Measurements from ENCODE around the gene KCNJ4.
A peak's percentile ranks its signal among the peaks of the same experiment; 100 is the strongest.
"Not testable (repeated sequence)": the region's sequence is repeated elsewhere in the genome, so short reads cannot be mapped to it uniquely, and the experiment has no call there.

The KCNJ4 gene

DNA sequence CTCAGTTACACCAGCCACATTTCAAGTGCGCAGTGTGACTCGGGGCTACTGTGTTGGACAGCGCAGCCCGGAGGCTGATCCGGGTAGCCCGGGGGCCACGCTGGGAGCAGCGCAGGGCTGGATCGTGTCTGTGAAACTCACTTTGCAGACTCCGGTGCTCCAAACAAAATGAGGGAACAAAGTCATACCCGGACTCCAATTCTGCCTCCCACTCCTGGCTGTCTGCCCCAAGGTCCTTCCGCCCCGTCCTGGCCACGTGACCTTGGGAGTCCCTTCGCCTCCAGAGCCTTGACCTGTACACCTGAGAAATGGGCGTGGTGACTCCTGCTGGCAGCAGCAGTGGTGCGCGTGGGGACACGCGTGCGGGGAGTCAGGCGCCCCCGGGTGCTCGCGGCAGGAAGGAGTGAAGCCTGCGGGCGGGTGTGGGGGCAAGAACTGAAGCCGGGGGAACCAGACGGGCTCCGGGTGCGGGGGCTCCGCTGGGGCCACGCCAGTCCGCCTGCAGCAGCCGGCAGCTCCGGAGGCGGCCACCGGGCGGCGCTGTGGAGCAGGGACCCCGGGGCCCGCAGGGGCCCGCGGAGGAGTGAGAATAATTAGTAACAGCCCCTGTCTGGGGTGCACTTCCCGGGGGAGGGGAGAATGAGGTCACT, 42.4 kb downstream of the KCNJ4 start:
- peak; percentile 15 for DNase-seq (ENCODE audit: low read depth)

DNA sequence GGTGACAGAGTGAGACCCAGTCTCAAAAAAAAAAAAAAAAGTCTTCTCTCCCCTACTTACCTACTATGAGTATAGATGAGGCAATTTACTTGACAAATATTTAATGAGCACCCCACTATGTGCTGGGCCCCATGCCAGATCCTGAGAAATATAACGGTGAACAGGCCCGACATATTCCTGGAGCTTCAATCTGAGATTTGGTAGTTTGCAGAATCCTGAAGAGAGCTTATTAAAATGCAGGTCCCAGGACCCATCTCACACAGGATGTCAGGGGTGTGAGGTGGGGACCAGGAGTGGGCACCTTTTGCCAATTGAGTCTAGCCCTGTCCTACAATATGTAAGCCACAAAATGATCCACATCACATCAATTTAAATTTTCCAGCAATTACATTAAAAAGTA, 44.0 kb downstream of the KCNJ4 start:
- no peak for DNase-seq (ENCODE audit: low read depth)

DNA sequence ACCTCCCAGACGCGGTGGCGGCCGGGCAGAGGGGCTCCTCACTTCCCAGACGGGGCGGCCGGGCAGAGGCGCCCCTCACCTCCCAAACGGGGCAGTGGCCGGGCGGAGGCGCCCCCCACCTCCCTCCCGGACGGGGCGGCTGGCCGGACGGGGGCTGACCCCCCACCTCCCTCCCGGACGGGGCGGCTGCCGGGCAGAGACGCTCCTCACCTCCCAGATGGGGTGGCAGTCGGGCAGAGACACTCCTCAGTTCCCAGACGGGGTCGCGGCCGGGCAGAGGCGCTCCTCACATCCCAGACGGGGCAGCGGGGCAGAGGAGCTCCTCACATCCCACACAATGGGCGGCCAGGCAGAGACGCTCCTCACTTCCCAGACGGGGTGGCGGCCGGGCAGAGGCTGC, 45.1 kb downstream of the KCNJ4 start:
- not testable (repeated sequence) for DNase-seq (ENCODE audit: low read depth)

DNA sequence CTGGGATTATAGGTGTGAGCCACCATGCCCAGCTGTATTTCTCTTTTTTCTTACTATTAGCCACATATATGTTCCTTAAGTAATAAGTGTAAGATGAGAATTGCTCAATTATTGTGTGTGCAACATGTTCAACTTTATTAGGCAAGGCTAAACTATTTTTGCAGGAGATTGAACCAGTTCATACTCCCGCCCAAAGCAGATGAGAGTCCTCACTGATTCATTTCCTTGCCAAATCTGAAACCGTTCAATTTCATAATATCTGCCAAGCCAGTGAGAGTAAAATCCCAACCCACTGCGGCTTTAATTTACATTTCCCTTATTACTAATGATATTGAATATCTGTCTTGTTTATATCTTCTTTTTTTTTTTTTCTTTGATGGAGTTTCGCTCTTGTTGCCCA, 48.4 kb downstream of the KCNJ4 start:
- DNase-seq (ENCODE audit: low read depth): no peak

DNA sequence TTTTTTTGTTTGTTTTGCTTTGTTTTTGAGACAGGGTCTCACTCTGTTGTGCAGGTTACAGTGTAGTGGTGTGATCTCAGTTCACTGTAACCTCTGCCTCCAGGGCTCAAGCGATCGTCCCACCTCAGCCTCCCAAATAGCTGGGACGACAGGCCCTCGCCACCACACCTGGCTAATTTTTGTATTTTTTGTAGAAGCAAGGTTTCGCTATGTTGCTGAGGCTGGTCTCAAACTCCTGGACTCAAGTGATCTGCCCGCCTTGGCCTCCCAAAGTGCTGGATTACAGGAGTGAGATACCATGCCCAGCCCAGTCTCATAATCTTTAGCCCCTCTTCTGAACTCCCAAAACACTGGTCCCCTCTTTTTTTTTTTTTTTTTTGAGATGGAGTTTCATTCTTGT, 50.6 kb downstream of the KCNJ4 start:
- DNase-seq (ENCODE audit: low read depth): no peak

DNA sequence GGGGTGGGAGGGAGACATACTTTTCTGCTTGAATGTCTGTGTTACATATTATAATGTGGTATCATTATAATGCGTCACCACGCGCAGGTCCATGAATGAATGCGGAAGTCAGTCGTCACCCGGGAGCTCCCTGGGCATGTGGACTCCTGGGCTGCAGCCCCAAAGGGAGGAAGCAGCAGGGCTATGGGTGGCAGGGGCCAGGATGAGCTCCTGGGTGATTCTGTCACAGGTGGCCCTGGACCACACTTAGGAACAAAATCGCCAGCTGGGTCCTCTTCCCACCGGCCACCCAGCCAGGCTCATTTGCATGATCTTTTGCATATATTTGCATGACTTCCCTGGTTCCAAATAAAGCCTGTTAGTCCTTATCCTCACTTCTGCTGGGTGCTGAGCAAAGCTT, 51.2 kb downstream of the KCNJ4 start:
- no peak for DNase-seq (ENCODE audit: low read depth)

DNA sequence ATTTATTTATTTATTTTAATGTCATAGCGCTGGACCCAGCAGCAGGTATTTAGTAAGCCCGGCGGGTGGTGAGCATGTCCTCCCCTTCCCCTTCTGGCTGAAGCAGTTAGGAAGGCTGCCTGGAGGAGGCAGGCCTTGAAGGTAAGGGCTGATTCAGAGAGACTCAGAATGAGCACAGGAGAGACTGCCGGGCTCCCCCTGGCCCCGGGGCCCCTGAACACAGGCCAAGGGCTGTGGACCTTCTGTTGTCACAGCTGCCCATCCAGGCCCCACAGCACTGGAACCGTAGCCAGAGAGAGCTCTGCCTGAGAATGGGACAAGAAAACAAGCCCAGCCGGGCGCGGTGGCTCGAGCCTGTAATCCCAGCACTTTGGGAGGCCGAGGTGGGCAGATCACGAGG, 52.8 kb downstream of the KCNJ4 start:
- DNase-seq (ENCODE audit: low read depth): no peak

DNA sequence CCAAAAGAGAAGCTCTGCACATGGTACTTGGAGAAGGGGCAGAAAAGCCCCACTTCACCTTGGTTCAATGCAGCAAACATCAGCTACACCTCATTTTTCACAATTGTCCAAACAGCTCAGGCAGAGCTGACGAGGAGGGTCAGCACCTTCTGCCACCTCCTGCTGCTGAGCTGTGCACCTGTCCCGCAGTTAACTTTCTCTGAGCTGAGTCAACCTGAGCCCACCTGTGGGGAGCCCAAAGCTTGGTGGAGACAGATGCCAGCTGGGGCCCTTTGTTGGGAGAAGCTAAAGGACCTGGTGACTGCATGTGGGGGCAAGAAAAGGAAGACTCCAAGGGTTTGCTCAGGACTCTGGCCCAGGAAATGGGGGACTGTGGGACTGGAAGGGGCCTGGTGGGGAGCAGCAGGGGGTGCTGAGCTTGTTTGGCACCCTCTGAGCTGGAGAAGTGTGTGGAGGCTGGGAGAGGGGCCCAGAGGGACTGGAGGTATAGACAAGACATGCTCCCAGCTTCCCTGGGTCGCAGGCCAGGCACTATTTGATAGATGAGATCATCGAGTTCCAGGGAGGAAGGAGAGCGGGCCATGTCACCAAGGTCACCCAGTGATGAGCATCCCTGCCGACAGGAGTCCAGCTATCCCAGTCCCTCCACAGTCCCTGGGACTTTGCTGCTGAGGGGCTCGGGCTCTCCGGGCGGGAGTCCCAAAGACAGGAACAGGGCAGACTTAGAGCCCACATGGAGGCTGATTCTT, 53.5 kb downstream of the KCNJ4 start:
- no peak for DNase-seq (ENCODE audit: low read depth)

DNA sequence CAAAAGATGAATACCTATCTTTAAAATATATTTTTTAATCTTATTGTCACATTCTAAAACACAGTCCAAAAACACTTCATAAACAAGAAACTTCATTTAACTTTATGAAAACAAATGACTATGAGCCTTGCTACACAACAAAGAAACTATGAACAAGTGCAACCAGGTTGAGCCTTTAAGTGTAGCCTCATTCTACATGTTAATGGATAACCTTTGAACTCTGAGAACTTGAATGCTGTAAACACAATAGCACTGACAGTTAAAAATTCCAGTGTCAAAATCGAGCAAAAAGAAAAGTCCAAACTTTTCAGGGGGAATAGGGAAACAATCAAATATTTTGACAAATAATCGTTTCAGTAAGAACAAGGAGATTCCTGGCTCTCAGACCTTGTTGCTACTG, 54.7 kb downstream of the KCNJ4 start:
- DNase-seq (ENCODE audit: low read depth): not testable (repeated sequence)

DNA sequence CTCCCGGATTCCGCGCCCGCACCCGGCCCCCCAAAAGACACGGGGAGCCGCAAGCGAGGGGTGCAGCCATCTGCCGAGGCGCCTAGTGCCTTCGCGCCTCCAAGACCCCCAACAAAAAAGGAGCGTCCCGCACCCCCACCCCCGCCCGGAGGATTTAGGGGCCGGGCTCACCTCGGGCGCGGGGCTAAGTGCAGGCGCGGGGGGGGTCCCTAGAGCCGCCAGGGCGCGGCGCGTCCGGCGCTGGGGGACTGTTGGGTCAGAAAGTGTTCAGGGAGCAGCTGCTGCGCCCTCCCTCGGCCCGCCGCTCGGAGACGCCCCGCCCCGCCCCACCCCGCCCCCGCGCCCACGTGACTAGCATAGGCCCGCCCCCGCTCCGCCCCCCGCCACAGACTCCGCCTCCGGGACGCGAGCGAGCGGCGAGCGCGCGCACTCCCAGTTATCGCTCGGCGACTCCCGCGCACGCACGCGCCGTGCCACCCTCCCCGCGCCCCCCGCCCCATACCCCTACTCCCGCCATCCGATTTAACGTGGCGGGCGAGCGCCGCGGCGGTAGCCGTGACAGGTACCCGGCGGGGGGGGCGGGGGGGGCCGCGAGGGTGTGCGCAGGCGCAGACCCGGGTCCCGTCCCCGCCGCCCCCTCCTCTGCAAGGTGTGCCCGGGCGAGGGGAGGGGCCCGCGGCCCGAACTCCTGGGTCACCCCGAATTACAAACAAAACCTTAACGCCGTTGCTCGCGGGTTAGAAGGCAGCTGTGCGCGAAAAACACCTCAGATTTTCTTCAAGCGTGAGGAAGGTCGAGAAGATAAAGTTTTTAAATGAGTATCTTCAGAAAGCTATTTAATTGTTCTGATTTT, 56.2 kb downstream of the KCNJ4 start:
- peak; percentile 73 for DNase-seq (ENCODE audit: low read depth)

DNA sequence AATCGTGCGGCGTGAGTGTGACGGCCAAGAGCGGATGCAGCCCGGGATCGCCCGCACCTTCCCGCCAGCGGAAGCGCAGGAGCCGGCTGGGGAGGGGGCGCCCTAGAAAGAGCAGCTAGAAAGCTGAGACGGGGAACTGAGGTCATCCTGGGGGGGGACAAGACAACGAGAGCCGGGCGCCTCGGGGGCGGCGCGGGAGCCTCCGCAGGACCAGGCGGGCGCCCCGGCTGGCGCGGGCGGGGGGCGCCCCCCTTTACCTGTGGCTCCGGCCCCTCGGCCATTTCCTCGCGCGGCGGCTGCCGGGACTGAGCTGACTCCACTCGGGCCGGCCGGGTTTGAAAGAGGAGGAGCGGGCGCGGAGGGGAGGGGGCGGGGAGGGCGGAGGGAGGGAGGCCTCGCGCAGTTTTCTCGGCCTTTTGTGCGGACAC, 56.8 kb downstream of the KCNJ4 start:
- DNase-seq (ENCODE audit: low read depth): not testable (repeated sequence)

DNA sequence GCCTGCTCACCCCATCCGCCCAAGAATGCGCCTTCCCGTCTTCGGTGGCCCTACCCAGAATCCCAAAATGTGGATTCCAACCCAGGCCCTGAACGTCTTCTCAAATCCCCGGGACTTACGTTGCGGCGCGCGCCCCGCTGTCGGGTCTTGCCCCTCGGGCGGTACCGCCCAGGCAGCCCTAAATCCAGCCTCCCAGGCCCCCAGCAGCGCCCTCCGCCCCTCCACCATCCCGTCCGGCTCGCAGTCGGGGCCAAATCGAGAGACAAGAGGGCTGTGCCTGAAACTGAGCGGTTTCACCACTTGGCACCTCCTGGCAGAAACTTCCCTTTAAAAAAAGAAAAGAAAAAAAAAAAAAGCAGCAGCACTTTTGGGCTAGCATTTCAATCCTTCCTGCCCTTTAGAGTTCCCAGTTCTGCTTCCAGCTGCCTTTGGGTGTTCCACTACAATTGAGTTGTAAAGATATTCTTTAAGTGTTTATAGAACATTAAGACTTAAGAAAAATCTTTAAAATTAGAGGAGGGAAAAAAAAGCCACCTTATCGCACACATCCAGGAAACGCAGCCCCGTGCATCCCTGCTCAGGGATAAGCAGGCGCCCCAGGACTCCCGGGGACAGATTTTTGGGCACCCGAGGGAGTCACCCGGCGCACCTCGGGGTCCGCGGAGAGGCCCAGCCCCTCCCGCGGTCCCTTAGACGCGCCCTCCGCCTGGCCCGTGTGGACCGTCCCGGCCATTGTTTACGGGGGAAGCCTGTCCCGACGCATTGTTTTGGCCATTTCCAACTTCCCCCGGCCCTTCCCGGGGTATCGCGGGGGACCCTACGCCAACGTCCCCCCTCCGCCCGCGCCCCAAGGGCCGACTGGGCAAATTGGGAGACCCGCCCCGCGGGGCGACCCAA, 57.6 kb downstream of the KCNJ4 start:
- DNase-seq (ENCODE audit: low read depth): no peak

DNA sequence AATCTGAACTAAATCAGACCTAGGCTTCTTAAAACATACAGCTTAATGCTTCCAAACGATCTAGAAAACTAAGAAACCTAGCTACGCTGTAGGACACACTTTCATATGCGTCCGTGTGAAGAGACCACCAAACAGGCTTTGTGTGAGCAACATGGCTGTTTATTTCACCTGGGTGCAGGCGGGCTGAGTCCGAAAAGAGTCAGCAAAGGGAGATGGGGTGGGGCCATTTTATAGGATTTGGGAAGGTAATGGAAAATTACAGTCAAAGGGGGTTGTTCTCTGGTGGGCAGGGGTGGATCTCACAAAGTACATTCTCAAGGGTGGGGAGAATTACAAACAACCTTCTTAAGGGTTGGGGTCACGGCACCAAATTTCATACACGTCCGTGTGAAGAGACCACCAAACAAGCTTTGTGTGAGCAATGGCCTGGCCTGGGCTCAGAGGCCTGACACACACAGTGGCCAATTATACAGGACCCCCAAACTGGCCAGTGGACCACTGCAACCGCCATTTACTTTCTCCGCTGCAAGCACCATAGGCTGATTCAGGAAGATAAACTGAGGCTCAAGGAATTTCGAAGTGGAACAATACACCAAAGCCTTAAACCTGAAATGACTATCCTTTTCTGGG, 58.4 kb downstream of the KCNJ4 start:
- not testable (repeated sequence) for DNase-seq (ENCODE audit: low read depth)

DNA sequence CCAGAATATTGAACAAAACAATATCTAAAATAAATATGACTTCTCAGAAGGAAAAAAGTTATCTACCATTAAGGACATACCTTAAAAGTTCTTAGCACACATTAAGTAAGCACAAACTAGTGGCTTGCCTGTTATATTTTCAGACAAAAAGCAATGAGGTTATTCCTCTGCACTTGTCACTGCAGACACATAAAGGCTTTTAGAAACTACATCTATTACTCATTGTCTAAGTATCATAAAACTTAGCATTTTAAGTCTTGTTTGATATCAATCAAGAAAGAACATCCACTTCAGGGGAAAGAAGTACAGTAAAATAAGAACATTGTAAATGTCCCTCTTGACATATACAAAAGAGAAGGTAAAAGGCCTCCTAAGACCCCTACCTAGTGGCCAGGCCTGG, 59.1 kb downstream of the KCNJ4 start:
- DNase-seq (ENCODE audit: low read depth): not testable (repeated sequence)

DNA sequence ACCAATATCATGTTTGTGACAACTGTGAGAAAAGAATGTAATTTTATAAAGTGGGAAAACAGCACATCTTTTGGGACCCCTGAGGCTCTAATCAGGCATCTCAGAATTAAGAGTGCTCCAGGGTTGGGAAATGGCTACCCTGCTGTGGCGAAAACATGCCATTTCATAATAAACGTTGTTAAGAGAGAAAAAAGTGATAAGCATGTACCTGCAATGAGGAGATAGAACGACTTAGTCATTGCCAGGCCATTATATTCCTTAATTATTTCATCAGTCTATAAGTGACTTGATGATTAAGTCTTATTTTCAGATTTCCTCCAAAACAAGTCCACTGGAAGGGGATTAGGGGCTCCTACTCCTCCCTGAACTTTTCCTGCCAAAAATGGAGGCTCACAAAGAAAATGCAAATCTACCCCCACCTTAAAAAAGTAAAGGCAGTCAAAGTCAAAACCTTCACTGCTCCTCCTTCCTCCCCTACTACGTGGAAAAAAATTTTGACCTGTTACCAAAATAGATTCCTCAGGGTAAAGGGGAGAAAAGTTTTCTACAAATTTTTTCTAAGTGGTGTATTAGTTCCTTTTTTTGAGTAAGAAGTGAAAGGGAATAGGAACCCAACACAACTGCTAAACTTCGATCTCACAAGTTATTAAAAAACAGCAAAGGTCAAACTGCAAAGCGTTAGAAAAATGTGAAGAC, 59.9 kb downstream of the KCNJ4 start:
- DNase-seq (ENCODE audit: low read depth): not testable (repeated sequence)

DNA sequence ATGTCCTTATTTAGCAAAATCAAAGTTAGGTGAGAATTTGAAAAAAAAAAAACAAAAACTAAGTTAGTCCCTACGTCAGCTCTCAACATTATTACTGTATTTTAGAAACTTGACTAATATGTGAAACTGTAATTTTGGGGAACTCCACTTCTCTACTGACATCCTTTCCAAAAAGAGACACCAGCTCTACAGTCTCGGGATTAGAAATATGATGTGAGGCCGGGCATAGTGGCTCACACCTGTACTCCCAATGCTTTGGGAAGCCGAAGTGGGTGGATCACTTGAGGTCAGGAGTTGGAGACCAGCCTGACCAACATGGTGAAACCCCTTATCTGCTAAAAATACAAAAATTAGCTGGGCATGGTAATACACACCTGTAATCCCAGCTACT, 65.6 kb downstream of the KCNJ4 start:
- not testable (repeated sequence) for DNase-seq (ENCODE audit: low read depth)

DNA sequence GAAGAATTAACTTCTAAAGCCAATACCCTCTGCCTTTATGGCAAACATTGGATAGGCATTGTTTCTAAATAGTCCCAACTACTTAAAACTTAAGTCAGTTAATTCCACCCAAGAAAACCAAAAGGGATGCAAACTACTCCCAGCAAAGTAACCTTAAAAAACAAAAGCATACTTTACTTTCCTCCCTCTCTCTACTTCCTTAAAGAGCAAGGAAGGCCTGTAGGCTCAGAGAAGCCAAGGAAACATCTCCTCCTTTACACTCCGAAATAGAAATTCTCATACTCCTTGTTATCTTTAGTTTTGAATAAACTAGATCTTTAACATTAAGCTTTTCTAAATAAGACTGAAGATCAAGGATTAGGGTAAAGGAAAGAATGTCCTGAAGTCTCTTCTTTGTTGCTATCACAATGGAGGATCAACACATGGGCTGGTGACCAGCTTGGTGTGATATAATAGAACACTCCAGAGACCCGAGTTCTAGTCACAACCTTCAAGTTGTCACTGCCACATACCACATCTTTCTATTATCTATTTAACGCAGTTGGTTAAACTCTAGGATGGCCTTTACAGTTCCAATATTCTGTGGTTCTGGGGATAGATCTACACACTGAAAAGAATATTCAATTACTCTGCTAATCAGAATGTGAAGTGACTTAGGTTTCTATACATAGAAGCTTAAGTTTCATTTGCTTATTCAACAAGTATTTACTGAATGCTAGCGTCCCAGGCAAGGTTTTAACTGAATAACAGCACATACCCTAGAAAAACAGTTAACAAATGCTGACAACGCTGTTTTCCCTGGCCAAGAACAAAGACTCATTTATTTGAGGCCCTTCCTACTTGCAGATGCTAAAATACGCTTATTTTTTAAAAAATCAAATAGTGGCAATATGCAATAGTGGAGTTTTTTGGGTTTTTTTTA, 66.2 kb downstream of the KCNJ4 start:
- DNase-seq (ENCODE audit: low read depth): not testable (repeated sequence)

DNA sequence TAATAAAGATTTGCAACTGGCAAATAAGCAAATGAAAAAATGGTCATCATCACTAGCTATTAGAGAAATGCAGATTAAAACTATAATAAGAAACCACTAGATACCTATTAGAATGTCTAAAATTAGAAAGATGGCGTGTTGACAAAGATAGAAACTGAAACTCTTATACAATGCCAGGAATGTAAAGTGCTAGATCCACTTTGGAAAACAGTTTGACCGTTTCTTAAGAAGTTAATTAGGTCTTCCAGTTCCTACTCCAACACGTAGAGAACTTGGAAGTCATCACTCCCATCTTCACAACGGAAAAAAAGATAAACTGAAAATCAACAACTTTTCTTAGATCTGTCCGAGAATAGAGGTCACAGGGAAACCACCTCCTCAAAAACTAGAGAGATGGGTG, 68.1 kb downstream of the KCNJ4 start:
- DNase-seq (ENCODE audit: low read depth): not testable (repeated sequence)

DNA sequence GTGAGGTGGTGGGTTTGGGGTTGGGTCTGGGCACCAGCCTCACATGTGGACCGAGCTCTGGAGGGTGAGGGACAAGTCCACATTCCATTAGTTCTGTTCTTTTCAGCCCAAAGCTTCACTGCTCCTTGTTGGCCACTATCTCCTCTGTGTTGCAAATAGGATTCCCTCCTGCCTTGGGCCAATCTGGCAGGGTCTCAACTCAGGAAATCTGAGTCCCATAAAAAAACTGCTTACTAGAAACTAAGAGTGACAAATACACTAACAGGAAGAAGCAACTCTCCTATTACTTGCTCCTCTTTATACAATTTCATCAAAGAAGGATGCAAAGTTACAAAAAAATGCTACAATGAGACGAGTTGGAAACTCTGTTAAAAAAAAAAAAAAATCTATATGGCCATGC, 71.6 kb downstream of the KCNJ4 start:
- DNase-seq (ENCODE audit: low read depth): no peak

DNA sequence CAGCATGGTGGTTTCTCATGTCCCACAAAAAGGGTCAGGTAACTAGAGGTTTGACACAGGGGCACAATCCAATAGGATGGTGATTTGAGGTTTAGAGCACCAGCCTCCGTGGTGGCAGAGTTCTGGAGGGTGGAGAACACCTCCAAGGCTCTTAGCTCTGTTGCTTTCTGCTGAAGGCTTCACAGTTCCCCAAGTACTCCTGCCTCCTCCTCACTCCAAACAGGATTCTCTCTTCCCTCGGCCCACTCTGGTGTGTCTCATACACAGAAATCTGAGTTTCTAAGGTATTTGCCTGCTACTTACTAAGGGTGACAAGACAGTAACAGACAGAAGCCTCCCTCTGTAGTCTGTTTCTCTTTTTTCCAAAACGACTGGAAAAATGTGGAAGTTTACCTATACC, 73.6 kb downstream of the KCNJ4 start:
- DNase-seq (ENCODE audit: low read depth): not testable (repeated sequence)

Data from stimulated activated CD8-positive, alpha-beta memory T cell treated with anti-CD3 and anti-CD28 coated beads, Interleukin-12 subunit alpha, Interleukin-12 subunit beta, amount 100 ng/mL, for 1 hour (primary cell).